HG03159 (cell line): Measurements from ENCODE around the gene GPD1.

Source experiments
- ATAC-seq: cut with Tn5 transposase; IDR thresholded peaks from one replicate; pipeline ENCODE4 v1.9.1; 2021; ENCODE audit warnings: mild to moderate bottlenecking, moderate library complexity; ENCODE audit not compliant: unreplicated experiment

The GPD1 gene

GRCh38 chr12:50103767-50104321, at the start of gene GPD1:
Gene GPD1, plus strand, starts transcription at chr12:50104008. Its CDS starts 43 bp downstream, at chr12:50104051.
- no peak for ATAC-seq

DNA sequence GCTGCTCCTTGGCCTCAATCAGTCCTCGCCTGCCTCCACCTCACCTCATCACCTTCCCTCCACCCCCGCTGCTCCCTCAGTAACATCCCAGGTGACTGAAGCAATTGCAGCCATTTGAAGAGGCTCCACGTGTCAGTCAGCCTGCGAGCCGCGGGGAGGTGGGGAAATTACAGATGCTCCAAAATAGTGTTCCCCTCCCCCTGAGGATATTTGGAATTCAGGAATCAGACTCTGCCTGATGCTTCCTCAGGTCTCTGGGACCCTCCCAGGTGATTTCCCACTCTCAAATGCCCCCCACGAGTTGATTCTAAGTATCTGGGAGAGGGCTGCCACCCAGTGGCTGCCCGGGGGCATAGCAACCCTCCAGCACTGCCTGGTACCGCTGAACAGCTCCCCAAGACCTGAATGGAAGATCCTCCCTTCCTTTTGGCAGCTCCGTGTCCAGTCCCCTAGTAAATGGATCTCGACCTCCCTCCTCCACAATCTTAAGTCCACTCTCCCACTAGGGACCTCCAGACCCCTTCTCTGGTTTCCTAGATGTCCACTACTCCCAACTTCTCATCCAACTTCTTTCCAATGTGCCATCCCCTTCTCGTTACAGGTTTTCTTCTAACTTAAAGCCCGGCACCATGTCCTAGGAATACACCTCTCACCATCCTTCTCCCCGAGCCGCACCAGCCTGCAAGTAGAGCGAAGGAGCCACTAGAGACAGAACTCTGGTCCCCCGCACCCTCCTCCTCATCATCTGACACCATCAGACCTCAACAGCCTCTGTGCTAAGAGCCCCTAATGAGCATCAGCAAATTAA, 47.8 kb upstream of the GPD1 start:
- no peak for ATAC-seq

GRCh38 chr12:50056639-50056976, 47.2 kb upstream of the GPD1 start:
- ATAC-seq, result no peak

DNA sequence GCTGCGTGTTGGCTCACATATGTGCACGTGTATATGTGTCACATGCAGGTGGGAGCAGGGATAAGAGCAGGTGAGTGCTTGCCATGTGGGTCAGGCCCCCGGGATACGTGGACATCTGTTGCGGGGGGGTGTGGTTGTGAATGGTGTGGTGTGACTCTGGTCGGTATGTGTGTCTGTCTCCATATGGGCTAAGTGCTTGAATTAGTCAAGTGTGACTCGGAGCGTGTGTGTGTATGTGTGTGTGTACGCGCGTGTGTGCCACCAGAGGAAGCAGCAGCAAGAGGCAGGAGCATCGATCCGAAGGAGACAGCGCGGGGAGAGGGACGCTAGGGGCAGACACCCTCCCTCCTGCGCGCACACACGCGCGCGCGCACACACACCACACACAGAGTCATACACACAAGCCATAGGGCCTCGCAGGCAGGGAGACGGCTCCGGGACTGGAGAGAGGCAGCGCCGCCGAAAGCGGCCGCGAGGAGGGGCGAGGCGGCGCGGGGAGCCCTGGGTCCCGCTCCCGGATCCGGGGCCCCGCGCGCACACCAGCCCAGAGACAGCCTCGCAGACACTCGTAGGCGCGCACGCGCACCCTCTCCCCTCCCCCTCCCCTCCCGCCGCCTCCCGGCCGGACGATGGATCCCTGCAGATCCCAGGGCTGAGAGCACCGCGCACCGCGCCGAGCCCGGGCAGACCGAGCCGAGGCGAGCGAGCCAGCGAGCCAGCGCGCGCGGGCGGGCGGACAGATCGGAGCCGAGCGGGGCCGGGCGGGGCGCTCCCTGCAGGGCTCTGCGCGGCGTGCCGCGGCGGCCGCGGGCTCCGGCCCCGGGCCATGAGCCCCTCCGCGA, 46.6 kb upstream of the GPD1 start, which contains the start of gene ASIC1:
TSS of gene ASIC1 (plus strand) at position 597 of the 842 bp plus-strand sequence. CDS start 1,171 bp downstream, outside the sequence.
- ATAC-seq, result no peak

DNA sequence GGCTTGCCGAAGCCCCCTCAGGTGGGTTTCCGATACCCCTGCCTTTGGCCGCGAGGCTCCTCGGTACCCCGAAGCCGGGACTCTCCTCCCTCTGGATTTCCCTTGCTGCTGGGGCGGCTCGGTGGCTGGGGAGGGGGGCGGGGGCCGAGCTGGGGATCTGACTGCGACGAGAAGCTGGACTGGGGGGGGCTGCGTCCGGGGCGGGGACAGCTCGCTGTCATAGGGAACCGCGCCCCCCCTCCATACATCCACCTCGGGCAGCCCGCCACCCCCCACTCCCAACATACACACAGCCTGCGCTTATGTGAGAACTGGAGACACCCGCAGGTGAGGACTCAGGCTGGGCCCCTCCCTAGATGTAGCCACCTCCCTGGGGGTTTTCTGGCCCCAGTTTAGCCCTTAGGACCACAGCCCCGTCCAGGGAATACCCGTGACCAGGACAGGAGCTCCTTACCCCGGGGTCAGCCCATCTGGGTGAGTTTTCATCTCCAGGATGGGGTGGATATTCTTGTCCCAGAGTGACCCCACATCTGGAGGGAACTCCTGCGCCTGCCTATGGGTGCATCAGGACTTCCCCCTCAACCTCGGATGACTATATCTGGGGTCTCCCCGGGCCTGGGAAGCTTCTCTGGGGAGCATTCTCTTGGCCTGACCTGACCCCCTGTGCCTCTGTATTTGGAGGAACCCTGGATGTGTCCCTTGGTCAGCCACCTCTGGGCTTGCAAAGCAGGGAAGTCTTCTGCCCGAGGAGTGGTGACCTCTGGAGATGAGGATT, 45.7 kb upstream of the GPD1 start:
- no peak for ATAC-seq

GRCh38 chr12:50058743-50059312, 45.0 kb upstream of the GPD1 start:
- no peak for ATAC-seq

DNA sequence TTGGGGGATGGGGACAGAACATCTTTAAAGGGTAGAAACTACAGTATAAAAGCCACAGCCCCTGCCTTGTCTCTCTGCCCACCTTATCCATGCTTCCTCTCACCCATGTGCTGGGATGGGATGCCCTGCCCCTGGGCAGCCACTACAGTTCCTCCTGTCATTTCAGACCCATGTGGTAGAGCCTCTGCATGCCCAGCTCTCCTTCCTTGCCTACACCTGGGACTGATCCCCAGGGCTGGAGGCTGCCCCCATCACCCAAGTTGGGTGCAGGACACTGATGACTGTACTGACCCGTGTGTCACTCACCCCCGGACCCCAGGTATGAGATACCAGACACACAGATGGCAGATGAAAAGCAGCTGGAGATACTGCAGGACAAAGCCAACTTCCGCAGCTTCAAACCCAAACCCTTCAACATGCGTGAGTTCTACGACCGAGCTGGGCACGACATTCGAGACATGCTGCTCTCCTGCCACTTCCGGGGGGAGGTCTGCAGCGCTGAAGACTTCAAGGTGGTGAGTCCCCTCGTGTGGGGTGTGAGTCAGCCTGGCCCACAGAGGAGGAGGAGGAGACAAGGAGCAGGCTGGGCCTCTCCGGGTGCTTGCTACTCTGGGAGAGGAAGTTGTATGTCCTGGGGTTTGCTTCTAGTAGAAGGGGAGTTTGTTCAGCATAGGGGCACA, 44.2 kb upstream of the GPD1 start:
- no peak for ATAC-seq

DNA sequence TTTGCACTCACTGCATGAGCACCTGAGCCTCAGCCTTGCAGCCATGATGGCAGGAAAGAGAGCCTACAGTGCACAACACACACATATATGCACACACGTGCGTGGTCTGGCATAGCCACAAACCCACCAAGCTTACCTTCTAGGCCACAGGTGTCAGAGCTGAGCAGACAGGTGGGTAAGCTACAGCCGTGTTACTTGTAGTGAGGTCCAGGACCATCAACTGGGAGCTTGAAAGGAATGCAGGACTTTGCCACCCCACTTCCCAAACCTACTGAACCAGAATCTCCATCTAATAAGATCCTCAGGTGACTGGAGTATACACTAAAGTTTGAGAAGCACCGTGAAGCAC, 43.7 kb upstream of the GPD1 start:
- ATAC-seq, result no peak

- no peak for ATAC-seq
These were observed 42.6 kb upstream of the GPD1 start for GRCh38 chr12:50061171-50061570.

DNA sequence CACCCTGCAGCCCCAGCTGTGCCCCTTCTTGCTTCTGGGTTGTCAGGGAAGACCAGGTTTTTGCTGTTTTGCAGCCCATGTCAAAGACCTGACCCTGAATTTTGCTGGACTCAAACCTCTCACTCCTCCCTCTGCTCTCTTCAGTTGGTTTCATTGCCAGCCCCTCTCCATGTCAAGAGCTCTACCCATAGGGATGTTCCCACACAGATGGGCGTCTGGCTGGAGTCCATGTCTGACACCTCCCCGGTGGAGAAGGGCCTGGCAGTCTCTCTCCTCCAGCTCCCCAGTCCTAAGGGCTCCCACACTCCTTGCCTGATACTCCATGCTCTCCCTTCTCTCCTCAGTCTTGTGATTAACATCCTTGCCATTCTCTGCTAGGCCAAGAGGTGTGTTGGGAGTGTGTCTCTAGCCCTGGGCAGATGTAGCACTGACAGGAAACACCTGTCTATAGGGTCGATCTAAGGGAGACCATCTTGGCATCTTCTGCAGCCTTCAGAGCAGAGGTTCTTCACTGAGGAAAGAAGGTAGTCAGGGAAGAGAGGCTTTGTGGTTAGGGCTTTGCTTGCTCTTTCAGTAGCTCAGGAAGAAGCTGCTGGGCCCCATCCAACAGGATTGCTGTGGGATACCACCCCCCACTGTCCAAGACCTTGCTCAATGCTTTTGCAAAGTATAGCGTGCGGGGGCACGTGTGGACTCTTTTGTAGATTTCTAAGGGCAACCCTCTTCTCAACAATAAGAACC, 41.7 kb upstream of the GPD1 start:
- ATAC-seq, result no peak

DNA sequence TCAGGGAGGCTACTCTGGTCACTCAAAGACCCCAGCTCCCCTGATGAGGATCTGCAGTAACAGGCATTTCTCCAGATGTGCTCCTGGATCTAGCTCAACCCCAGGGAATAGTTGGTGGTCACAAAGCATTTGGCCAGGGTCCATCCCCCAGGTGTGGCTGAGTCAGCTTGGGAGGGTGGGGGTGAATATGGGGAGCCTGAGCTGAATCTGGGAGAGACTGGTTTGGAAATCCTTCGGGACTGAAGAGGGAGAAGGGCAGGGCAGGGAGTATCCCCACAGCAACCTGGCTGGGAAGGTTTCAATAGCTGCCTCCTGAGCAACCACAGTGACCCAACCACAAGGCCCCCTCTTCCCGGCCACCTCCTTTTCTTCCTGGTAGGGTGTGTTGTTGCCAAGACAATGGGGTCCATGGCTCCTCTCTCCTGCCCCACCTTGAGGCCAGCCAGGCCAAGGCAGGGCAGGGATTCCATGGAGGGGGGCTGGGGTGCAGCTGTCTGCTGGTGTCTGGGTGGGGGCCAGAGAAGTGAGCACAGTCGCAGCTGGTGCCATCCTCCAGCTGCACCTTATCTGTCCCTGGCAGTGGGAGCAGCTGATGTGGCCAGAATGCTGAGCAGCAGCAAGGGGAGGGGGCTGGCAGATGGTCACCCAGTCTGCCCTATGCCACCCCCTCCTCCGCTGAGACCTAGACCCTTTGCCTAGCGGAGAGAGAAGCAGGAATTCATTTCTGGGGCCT, 40.9 kb upstream of the GPD1 start:
- ATAC-seq, result no peak

DNA sequence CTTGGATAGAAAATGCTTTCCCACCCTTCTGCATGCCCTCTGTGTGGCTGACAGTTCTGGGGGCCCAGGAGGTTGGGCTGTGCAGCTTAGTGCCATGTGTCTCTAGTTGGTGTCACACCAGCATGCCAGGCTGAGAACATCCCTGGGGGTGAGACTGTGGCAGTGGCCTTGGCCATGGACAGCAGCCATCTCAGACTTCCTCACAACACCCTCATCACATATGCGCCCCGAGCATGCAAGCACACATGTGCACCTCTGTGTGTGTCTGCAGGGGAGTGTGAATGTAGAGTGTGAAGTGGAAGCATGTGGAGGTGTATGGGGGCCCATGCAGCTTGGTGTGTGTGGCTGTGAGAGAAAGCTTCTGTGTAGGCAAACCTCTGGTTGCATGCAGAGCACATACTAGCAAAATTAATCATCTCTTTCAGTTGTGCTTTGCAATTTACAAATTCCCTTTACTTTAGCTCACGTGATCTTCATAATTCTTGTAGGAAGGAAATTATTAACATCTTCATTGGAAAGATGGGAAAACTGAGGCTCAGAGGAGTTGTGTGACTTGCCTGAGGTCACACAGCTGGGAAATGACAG, 38.0 kb upstream of the GPD1 start:
- no peak for ATAC-seq

- no peak for ATAC-seq
These were observed 37.4 kb upstream of the GPD1 start for GRCh38 chr12:50066402-50066801.

DNA sequence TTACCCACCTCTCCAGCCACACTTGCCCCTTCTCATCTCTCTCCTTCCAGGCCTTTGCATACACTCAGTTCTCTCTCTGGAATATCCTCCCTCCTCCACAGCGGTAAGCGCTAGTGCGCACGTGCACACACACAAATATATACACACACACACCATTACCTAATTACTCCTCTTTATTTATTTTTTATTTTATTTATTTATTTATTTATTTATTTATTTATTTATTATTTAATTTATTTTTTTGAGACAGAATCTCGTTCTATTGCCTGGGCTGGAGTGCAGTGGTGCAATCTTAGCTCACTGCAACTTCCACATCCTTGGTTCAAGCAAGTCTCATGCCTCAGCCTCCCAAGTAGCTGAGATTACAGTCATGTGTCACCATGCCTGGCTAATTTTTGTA, 34.7 kb upstream of the GPD1 start:
- no peak for ATAC-seq

- no peak for ATAC-seq
These were observed 34.3 kb upstream of the GPD1 start for GRCh38 chr12:50069539-50069938.

GRCh38 chr12:50070314-50071060, 33.3 kb upstream of the GPD1 start:
- ATAC-seq, result no peak

DNA sequence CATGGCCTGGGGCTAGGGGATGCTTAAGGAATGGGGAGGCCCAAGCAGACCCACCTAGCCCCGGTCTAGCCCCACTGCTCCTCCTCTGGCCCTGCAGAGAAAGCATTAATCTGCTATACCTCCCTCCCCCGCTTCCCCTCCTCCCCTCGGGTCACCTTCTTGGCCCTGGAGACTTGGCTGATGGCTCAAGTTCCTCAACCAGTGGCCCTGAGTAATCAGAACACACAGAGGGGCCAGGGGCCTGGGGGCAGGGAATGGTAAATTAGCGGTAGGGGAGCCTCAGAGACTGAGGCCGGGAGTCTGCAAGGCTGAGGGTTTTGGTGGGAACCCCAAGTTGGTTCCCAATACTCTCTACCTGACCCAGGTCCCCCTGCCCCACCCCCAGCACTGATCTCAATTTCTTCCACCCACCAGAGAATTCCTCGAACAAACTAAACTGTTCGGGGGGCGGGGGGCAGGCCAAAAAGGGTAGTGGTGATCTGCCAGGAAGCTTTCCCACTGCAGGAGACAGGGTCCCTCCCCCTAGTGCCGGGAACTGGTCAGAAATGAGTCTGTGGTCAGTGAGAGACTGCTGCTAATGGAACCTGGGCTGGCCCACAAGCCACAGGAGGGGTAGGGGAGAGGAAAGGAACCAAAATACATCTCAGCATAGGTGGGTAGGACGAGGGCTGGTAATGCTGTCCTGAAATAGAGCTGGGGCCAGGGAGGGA, 31.5 kb upstream of the GPD1 start:
- ATAC-seq, result no peak
